Esophagus squamous epithelium (tissue), 5 donors: ENCODE measurements around the gene MRPL44. TPM values are rescaled to one million over a fixed set of nuclear protein-coding genes. Genes with fewer than 3 reads are reported as not detected.

Experiments used
- DNase-seq: peaks from one replicate; lab custom pipeline; 2025; lab: John Stamatoyannopoulos, UW
- H3K27ac ChIP-seq, 4 donors: fragments of 200-600 bp; sonication (generic); one replicate each; pipeline ENCODE4 v1.5.1; 2016 to 2019; ENCODE audit warnings: mild to moderate bottlenecking in 1 of 4
- H3K27me3 ChIP-seq, 4 donors: fragments of 200-600 bp; sonication (generic); 1 replicate in 3 of 4; 2 replicates in 1 of 4; pipeline versions ENCODE4 v1.5.1 to v1.6.0; 2017 to 2021; ENCODE audit warnings: antibody characterized with exemption in 1 of 4
- H3K36me3 ChIP-seq, 3 donors: fragments of 200-600 bp; sonication (generic); one replicate each; pipeline ENCODE4 v1.5.1; 2016 to 2019
- H3K4me1 ChIP-seq, 3 donors: fragments of 200-600 bp; sonication (generic); one replicate each; pipeline ENCODE4 v1.5.1; 2017 to 2019
- H3K4me3 ChIP-seq, 4 donors: fragments of 200-600 bp; sonication (generic); 1 replicate in 3 of 4; 2 replicates in 1 of 4; pipeline ENCODE4 v1.5.1; 2016 to 2019; ENCODE audit warnings: mild to moderate bottlenecking in 2 of 4, moderate library complexity in 1 of 4
- H3K9me3 ChIP-seq, 3 donors: fragments of 200-600 bp; sonication (generic); one replicate each; pipeline ENCODE4 v1.5.1; 2016 to 2019
- POLR2A ChIP-seq, 4 donors: fragments of 450-650 bp; IDR thresholded peaks; one replicate each; pipeline ENCODE4 v1.6.1; 2017; ENCODE audit warnings: antibody characterized with exemption in 4 of 4, mild to moderate bottlenecking in 4 of 4, moderate library complexity in 3 of 4
- WGBS, 2 donors: methylation state at CpG; one replicate each; pipeline ENCODE4 v1.1.5; 2018; 5-methylcytosine and 5-hydroxymethylcytosine counted together
- intact Hi-C: fragments of 100-400 bp; cut with DNase I; formaldehyde crosslinking; loops from one replicate; pipeline ENCODE4 v1.15.0; 2022
- total RNA-seq, 4 donors: library from RNA; depleted of rRNA; stranded (reverse); fragments of >200 nt; gene quantifications; one replicate each; pipeline ENCODE4 v1.1.0, GENCODE V29; 2016
- TF ChIP-seq, protein P1 (sequence below), 6 experiments: fragments of 450-650 bp in 4 of 6; fragments of 200-600 bp in 2 of 6; sonication (generic) in 2 of 6; IDR thresholded peaks; one replicate each; pipeline ENCODE4 v1.5.1; 2016 to 2019; ENCODE audit warnings: antibody characterized with exemption in 6 of 6, mild to moderate bottlenecking in 4 of 6, moderate library complexity in 4 of 6
- donor health status: DM: yes; HTN: yes; CAD: no.

The MRPL44 gene
- total RNA-seq, 4 donors from 2014 or later, result 18.5 to 35.6 (median 23.5) TPM

DNA sequence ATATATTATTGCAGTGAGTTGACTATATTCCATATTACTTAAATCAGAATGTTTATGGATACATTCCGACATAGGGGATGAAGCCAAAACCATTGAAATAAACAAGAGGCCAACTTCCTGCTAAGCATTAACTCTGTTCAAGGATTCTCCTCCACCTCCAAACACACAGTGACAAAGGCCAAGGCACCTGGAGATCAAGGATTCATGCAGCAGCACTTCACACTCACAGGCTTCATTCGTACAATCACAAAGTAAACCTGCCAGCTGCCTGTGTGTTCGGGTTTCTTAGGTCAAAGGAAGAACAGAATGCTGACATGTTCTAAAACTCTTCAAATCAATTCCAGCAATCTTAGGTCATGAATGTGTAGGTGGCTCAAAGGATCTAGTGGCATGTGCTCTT is 35.0 kb upstream of the MRPL44 start:
- Histone ChIP-seq H3K4me3 (no peak overlapping the region), H3K9me3 (no peaks in the 10 kb centered on the region), H3K4me1 (peaks cover 0 to 24% (median 6%) of the 10 kb centered on the region in 3 donors), H3K27me3 (no peaks in the 10 kb centered on the region), H3K27ac (no peak overlapping the region), H3K36me3 (peaks cover 0 to 6% (median 0%) of the 10 kb centered on the region in 3 donors)
- TF ChIP-seq, protein P1, sequence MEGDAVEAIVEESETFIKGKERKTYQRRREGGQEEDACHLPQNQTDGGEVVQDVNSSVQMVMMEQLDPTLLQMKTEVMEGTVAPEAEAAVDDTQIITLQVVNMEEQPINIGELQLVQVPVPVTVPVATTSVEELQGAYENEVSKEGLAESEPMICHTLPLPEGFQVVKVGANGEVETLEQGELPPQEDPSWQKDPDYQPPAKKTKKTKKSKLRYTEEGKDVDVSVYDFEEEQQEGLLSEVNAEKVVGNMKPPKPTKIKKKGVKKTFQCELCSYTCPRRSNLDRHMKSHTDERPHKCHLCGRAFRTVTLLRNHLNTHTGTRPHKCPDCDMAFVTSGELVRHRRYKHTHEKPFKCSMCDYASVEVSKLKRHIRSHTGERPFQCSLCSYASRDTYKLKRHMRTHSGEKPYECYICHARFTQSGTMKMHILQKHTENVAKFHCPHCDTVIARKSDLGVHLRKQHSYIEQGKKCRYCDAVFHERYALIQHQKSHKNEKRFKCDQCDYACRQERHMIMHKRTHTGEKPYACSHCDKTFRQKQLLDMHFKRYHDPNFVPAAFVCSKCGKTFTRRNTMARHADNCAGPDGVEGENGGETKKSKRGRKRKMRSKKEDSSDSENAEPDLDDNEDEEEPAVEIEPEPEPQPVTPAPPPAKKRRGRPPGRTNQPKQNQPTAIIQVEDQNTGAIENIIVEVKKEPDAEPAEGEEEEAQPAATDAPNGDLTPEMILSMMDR (IDR thresholded peaks at IDR 0.05), result no peak
- TF ChIP-seq POLR2A (IDR thresholded peaks at IDR 0.05), result no peak
- intact Hi-C loops, result no loop called here
- 63 to 83% methylated on average over 3 of the region's 3 CpGs for WGBS, 2 donors
- DNase-seq, result no peak

- Histone ChIP-seq H3K27me3 (no peaks in the 10 kb centered on the region), H3K4me1 (peaks cover 0 to 20% (median 6%) of the 10 kb centered on the region in 3 donors), H3K9me3 (peaks cover 0 to 4% (median 0%) of the 10 kb centered on the region in 3 donors), H3K36me3 (no peaks in the 10 kb centered on the region), H3K4me3 (no peak overlapping the region), H3K27ac (no peak overlapping the region)
- WGBS, 2 donors, result 62 to 63% methylated on average over 2 of the region's 2 CpGs
- DNase-seq, result no peak
- no peak for TF ChIP-seq POLR2A (IDR thresholded peaks at IDR 0.05)
- TF ChIP-seq, protein P1 (IDR thresholded peaks at IDR 0.05), result no peak
- intact Hi-C loops, result no loop called here
Observed at GRCh38 chr2:223923976-223924375, 33.3 kb upstream of the MRPL44 start.

GRCh38 chr2:223925106-223925505 is 32.2 kb upstream of the MRPL44 start:
- no peak overlapping the region for H3K27ac ChIP-seq
- H3K36me3 ChIP-seq, result no peaks in the 10 kb centered on the region
- no peak for DNase-seq
- no peaks in the 10 kb centered on the region for H3K27me3 ChIP-seq
- intact Hi-C loops, result no loop called here
- H3K4me1 ChIP-seq, result peaks cover 0 to 23% (median 10%) of the 10 kb centered on the region in 3 donors
- 84 to 91% methylated on average over 3 of the region's 3 CpGs for WGBS, 2 donors
- TF ChIP-seq, protein P1 (IDR thresholded peaks at IDR 0.05), result no peak
- no peak for TF ChIP-seq POLR2A (IDR thresholded peaks at IDR 0.05)
- peaks cover 0 to 4% (median 0%) of the 10 kb centered on the region in 3 donors for H3K9me3 ChIP-seq
- no peak overlapping the region for H3K4me3 ChIP-seq

GRCh38 chr2:223928113-223929006 is 28.9 kb upstream of the MRPL44 start:
- H3K36me3 ChIP-seq, result no peaks in the 10 kb centered on the region
- H3K4me3 ChIP-seq, result no peak overlapping the region
- peaks cover 0 to 4% (median 0%) of the 10 kb centered on the region in 3 donors for H3K9me3 ChIP-seq
- DNase-seq, result no peak
- WGBS, 2 donors, result 81 to 89% methylated on average over 7 of the region's 7 CpGs
- peaks cover 0 to 31% (median 13%) of the 10 kb centered on the region in 3 donors for H3K4me1 ChIP-seq
- H3K27ac ChIP-seq, result no peak overlapping the region
- no peaks in the 10 kb centered on the region for H3K27me3 ChIP-seq
- TF ChIP-seq, protein P1 (IDR thresholded peaks at IDR 0.05), result no peak
- TF ChIP-seq POLR2A (IDR thresholded peaks at IDR 0.05), result no peak
- intact Hi-C loops, result no loop called here

DNA sequence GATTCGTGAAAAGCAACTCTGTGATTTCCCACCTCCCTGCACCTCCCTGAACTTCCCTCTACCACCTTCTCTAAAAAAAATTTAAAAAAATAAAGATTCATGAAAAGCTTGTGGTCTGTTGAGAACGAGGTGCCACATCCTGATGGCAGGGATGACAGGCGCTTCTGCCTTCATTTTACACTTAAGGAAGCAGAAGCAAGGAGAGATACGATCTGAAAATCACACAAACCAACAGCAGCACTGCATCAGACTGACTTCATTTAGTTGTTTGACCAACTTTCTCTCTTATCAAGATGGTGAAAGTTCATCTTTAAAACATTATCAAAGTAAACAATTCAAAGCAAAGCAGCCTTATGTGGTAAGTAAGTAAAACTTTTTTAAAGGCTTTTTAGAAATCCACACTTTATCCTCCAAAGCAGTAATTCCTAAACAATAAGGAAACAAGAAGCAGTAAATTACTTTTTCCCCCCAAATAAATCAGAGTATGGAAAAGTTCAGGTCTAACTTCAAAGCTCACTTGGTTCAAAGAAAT is 27.6 kb upstream of the MRPL44 start:
- Histone ChIP-seq H3K9me3 (peaks cover 0 to 4% (median 0%) of the 10 kb centered on the region in 3 donors), H3K4me3 (no peak overlapping the region), H3K4me1 (peaks cover 0 to 41% (median 18%) of the 10 kb centered on the region in 3 donors), H3K36me3 (no peaks in the 10 kb centered on the region), H3K27ac (no peak overlapping the region), H3K27me3 (no peaks in the 10 kb centered on the region)
- 33 to 76% methylated on average over 4 of the region's 4 CpGs for WGBS, 2 donors
- intact Hi-C loops, result no loop called here
- no peak for DNase-seq
- no peak for TF ChIP-seq POLR2A (IDR thresholded peaks at IDR 0.05)
- TF ChIP-seq, protein P1 (IDR thresholded peaks at IDR 0.05), result no peak
